ENCODE results near the gene NKX6-2. TPM values are rescaled to one million over a fixed set of nuclear protein-coding genes. Genes with fewer than 3 reads are reported as not detected.

The NKX6-2 gene
- total RNA-seq, 4 donors from 2014 or later, result not detected

- TF ChIP-seq EP300 (IDR thresholded peaks at IDR 0.05), result no peak
- no peak overlapping the region for H3K27ac ChIP-seq
- H3K4me3 ChIP-seq, result no peak overlapping the region
- H3K27me3 ChIP-seq, result peaks cover 81% of the 10 kb centered on the region
- no peaks in the 10 kb centered on the region for H3K9me3 ChIP-seq
- no peaks in the 10 kb centered on the region for H3K36me3 ChIP-seq
- WGBS, result 85% methylated on average over 10 of the region's 11 CpGs
- DNase-seq (ENCODE audit: low spot score in 2 of 2), result no peak
- no peaks in the 10 kb centered on the region for H3K4me1 ChIP-seq
Observed at GRCh38 chr10:132812520-132812919, 26.6 kb upstream of the NKX6-2 start.

GRCh38 chr10:132811891-132812481 lies 26.0 kb upstream of the NKX6-2 start:
- Histone ChIP-seq H3K27me3 (peaks cover 83% of the 10 kb centered on the region), H3K4me1 (no peaks in the 10 kb centered on the region), H3K4me3 (no peak overlapping the region), H3K36me3 (no peaks in the 10 kb centered on the region), H3K9me3 (no peaks in the 10 kb centered on the region), H3K27ac (no peak overlapping the region)
- WGBS, result 92% methylated on average over 11 of the region's 26 CpGs
- no peak for TF ChIP-seq EP300 (IDR thresholded peaks at IDR 0.05)
- no peak for TF ChIP-seq POLR2A (IDR thresholded peaks at IDR 0.05)
- no peak for TF ChIP-seq CTCF (IDR thresholded peaks at IDR 0.05)
- TF ChIP-seq POLR2AphosphoS5 (IDR thresholded peaks at IDR 0.05), result no peak
- peak in 1 of 2 donors; percentile 49 for DNase-seq (ENCODE audit: low spot score in 2 of 2)

GRCh38 chr10:132810807-132811700 lies 25.1 kb upstream of the NKX6-2 start:
- H3K9me3 ChIP-seq, result no peaks in the 10 kb centered on the region
- no peak for TF ChIP-seq POLR2A (IDR thresholded peaks at IDR 0.05)
- TF ChIP-seq CTCF (IDR thresholded peaks at IDR 0.05), result no peak
- no peak for TF ChIP-seq POLR2AphosphoS5 (IDR thresholded peaks at IDR 0.05)
- no peak for TF ChIP-seq EP300 (IDR thresholded peaks at IDR 0.05)
- peak in 1 of 2 donors; percentile 42 for DNase-seq (ENCODE audit: low spot score in 2 of 2)
- H3K36me3 ChIP-seq, result no peaks in the 10 kb centered on the region
- no peak overlapping the region for H3K4me3 ChIP-seq
- no peaks in the 10 kb centered on the region for H3K4me1 ChIP-seq
- peaks cover 79% of the 10 kb centered on the region for H3K27me3 ChIP-seq
- H3K27ac ChIP-seq, result no peak overlapping the region
- 68% methylated on average over 16 of the region's 33 CpGs for WGBS

- H3K4me3 ChIP-seq, result no peak overlapping the region
- H3K9me3 ChIP-seq, result no peaks in the 10 kb centered on the region
- DNase-seq (ENCODE audit: low spot score in 2 of 2), result peak; percentile 39 to 77
- H3K27me3 ChIP-seq, result peaks cover 75% of the 10 kb centered on the region
- TF ChIP-seq POLR2A (IDR thresholded peaks at IDR 0.05), result no peak
- TF ChIP-seq EP300 (IDR thresholded peaks at IDR 0.05), result no peak
- TF ChIP-seq POLR2AphosphoS5 (IDR thresholded peaks at IDR 0.05), result no peak
- no peak for TF ChIP-seq CTCF (IDR thresholded peaks at IDR 0.05)
- H3K36me3 ChIP-seq, result no peaks in the 10 kb centered on the region
- no peak overlapping the region for H3K27ac ChIP-seq
- WGBS, result 80% methylated on average over 36 of the region's 39 CpGs
- H3K4me1 ChIP-seq, result no peaks in the 10 kb centered on the region
Observed at GRCh38 chr10:132810141-132810806, 24.3 kb upstream of the NKX6-2 start.

GRCh38 chr10:132809232-132810140 lies 23.5 kb upstream of the NKX6-2 start:
- TF ChIP-seq POLR2A (IDR thresholded peaks at IDR 0.05) (no peak), CTCF (IDR thresholded peaks at IDR 0.05) (no peak), EP300 (IDR thresholded peaks at IDR 0.05) (no peak)
- no peaks in the 10 kb centered on the region for H3K4me1 ChIP-seq
- no peak overlapping the region for H3K27ac ChIP-seq
- DNase-seq (ENCODE audit: low spot score in 2 of 2), result peak in 1 of 2 donors; percentile 48
- no peaks in the 10 kb centered on the region for H3K9me3 ChIP-seq
- H3K4me3 ChIP-seq, result no peak overlapping the region
- peaks cover 74% of the 10 kb centered on the region for H3K27me3 ChIP-seq
- WGBS, result 84% methylated on average over 27 of the region's 38 CpGs
- H3K36me3 ChIP-seq, result no peaks in the 10 kb centered on the region

All from suprapubic skin (tissue), 4 donors.